Activated T-cell treated with anti-CD3 and anti-CD28 coated beads, Interleukin-2, amount 50 U/mL, for 4 hours (primary cell): ENCODE results near the gene RAD51AP1. TPM values are rescaled to one million over a fixed set of nuclear protein-coding genes. Genes with fewer than 3 reads are reported as not detected.

ENCODE experiments used
- ATAC-seq, 2 donors: fragments of 200-7000 bp; cut with Tn5 transposase; one replicate each; pipeline ENCODE4 v1.10.0; 2021
- DNase-seq: peaks from one replicate; pipeline ENCODE4 v3.0.0-alpha.2; 2020
- H3K27me3 Mint-ChIP-seq: one replicate; pipeline ENCODE4 v1.8.0; 2021; ENCODE audit warnings: low read depth, mixed read lengths
- H3K36me3 Mint-ChIP-seq: one replicate; pipeline ENCODE4 v1.8.0; 2022; ENCODE audit warnings: mixed read lengths; ENCODE audit not compliant: insufficient read depth
- H3K4me1 Mint-ChIP-seq: one replicate; pipeline ENCODE4 v1.8.0; 2021; ENCODE audit warnings: low read depth, mixed read lengths
- H3K4me3 Mint-ChIP-seq: one replicate; pipeline ENCODE4 v1.8.0; 2021; ENCODE audit warnings: mild to moderate bottlenecking, moderate library complexity, mixed read lengths
- H3K9me3 Mint-ChIP-seq: one replicate; pipeline ENCODE4 v1.8.0; 2021; ENCODE audit warnings: mixed read lengths
- total RNA-seq, 3 donors: library from RNA; stranded (reverse); gene quantifications; one replicate each; pipeline ENCODE4 v1.2.1, GENCODE V29; 2021

Gene RAD51AP1
- total RNA-seq, 3 donors from 2014 or later: 13.2 to 18.3 (median 14.2) TPM

DNA sequence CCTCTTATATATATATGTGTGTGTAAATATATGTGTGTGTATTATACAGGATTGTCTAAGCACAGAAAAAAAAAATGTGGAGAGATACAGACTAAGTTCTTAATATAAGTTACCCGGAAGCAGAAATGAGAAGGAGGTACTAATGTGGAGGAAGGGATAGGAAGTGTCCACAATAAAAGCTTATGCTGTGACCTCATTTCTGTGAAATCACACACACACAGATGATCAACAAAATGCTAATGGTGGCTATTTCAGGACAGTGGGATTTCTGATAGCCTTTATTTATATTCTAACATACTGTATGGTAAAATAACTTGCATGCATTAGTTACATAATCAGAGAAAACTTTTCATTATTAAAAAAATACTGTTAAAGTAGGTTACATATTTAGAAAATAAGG, 8.5 kb upstream of the RAD51AP1 start:
- Mint-ChIP-seq H3K36me3 (peaks cover 9% of the 10 kb centered on the region), H3K4me1 (peaks cover 6% of the 10 kb centered on the region), H3K9me3 (no peaks in the 10 kb centered on the region), H3K27me3 (no peaks in the 10 kb centered on the region), H3K4me3 (no peak overlapping the region)
- DNase-seq: no peak
- ATAC-seq: no peak

DNA sequence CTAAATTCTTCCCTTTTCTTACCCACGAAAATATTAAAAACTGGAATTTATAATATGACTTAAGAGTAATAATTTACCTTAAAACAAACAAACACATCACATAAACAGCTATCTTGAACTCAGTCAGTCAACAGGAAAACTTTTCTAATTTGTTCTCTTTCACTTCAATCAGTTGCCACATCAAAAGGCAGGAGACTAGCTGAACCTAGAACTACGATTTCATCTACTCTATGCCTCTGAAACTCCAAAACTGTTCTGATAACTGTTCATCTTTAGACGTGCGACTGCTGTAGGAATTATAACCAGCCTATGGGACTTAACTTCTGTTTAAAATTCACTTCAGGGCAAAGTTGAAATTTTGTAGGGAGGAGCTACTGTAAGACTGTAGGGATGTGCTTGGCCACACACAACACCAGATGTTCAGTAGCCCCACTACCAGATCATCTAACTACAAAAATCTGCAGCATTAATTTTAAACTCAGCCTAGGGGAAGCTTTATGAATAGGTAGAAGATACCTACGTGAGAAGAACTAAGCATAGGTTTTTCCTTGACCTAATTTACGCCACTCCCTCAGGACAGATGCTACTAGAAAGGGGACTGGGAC, 7.6 kb upstream of the RAD51AP1 start:
- ATAC-seq (no peak), DNase-seq (no peak)
- no peaks in the 10 kb centered on the region for H3K9me3 Mint-ChIP-seq
- peak overlapping the region; percentile 24 for H3K4me3 Mint-ChIP-seq
- H3K36me3 Mint-ChIP-seq: peaks cover 7% of the 10 kb centered on the region
- H3K27me3 Mint-ChIP-seq: no peaks in the 10 kb centered on the region
- H3K4me1 Mint-ChIP-seq: peaks cover 6% of the 10 kb centered on the region

DNA sequence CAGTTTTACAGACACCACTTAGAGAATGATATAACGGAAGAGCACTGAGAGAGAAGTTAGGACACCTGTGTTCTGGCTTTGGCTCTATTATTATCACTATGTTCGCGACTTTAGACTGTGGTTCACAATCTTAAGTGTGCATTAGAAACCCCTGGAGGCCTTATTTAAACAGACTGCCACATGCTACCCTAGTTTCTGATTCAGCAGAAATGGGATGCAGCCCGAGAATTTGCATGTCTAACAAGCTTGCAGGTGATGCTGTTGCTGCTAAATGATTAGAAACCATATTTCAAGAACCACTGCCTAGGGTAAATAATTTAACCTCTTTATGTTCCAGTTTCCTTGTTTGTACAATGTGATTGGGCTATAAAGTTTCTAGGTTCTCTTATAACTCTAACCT, 3.6 kb upstream of the RAD51AP1 start:
- Mint-ChIP-seq H3K4me1 (peaks cover 35% of the 10 kb centered on the region), H3K36me3 (peaks cover under 1% of the 10 kb centered on the region), H3K27me3 (no peaks in the 10 kb centered on the region), H3K4me3 (no peak overlapping the region), H3K9me3 (no peaks in the 10 kb centered on the region)
- no peak for ATAC-seq
- no peak for DNase-seq

DNA sequence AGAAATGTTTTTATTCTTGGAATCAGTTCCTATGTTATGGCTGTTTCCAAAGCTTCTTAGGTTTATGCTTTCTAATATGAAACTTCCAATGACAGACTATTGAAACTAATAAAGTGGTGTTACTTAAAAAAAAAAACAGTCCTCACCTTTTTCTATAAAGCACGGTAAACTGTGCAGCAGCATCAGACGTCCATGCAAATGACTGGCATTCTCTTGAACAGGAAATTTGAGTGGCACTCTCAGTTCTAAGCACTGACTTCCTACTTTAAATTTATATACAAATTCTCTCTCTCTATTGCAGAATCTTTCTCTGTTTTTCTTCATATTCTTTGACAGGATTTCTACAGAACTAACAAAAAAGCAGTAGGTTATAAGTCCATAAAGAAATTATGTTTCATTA, 2.8 kb upstream of the RAD51AP1 start:
- no peaks in the 10 kb centered on the region for H3K27me3 Mint-ChIP-seq
- ATAC-seq (no peak), DNase-seq (no peak)
- no peak overlapping the region for H3K4me3 Mint-ChIP-seq
- H3K4me1 Mint-ChIP-seq: peaks cover 31% of the 10 kb centered on the region
- H3K36me3 Mint-ChIP-seq: no peaks in the 10 kb centered on the region
- H3K9me3 Mint-ChIP-seq: no peaks in the 10 kb centered on the region

DNA sequence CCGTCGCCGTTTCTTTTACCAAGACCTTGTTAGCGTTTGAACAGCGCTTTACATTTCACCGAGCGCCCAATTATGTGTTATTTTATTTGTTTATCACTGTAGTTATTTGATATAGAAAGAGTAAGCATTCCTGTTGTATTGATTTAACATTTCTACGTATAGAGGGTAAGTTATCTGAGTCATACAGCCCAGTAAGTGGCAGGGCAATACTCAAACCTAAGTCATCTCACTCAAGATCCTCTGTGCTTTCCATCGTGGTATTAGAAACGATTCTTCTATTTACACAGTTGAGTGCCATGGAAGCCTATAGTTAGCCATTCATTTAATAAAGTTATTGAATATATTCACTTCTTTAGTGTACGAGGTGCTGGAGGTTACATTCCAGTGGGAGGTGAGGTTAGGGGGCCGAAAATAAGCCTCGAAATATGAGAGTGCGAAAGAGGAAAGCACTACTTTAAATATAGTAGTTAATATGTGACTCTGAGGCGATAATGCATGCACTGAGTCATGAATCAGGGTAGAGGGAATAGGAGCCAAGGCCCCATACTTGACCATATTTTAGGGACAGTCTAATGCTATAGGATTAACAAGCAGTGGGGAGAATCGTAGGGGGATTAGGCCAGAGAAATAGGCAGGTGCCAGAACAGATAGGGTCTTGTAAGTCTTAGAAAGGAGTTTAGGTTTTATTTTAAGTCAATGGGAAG, 629 bp downstream of the RAD51AP1 start:
- DNase-seq (no peak), ATAC-seq (no peak)
- Mint-ChIP-seq H3K4me1 (peaks cover 31% of the 10 kb centered on the region), H3K36me3 (no peaks in the 10 kb centered on the region), H3K27me3 (no peaks in the 10 kb centered on the region), H3K9me3 (no peaks in the 10 kb centered on the region), H3K4me3 (peak overlapping the region; percentile 95)

DNA sequence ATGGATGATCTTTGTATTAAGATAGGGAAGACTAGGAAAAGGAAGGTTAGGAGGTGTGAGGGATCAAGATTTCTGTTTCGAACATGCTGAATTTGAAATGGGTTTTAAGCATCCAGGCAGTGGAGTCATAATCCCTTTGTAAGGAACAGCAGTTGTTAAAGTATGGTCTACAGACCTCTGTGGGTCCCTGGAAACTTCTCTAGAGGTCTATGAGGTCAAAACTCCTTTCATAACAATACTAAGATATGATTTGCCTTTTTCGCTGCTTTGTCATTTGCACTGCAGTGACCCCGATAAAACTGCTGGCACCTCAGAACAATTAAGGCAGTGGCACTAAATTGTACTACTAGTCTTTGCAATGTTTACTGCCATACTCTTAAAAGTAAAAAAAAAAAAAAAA, 1.5 kb downstream of the RAD51AP1 start:
- no peak for ATAC-seq
- no peaks in the 10 kb centered on the region for H3K9me3 Mint-ChIP-seq

DNA sequence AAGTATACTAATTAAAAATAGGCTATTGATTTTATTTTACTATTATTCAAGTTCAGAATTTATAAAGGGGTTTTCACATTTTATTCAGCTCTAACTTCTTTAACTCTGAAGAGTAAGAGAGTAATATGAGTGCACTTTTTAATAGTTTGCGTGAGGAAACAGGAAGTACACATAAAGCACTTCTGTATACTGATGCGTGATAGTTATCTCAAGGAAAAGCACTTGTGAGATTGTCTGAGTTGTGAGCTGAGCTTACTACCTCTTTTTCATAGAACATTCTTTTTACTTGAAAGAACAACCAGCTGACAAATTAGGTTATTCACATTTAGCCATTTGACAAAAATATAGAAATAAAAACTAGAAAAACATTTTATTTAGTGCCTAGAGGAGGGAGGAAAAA, 1.9 kb downstream of the RAD51AP1 start:
- Mint-ChIP-seq H3K4me3 (no peak overlapping the region), H3K36me3 (peaks cover 4% of the 10 kb centered on the region), H3K27me3 (no peaks in the 10 kb centered on the region), H3K9me3 (no peaks in the 10 kb centered on the region), H3K4me1 (peaks cover 31% of the 10 kb centered on the region)
- no peak for ATAC-seq
- no peak for DNase-seq

More for the DNA sequence above, 1.5 kb downstream of the RAD51AP1 start:
- H3K36me3 Mint-ChIP-seq: peaks cover 4% of the 10 kb centered on the region
- peak overlapping the region; percentile 95 for H3K4me3 Mint-ChIP-seq
- no peak for DNase-seq
- H3K27me3 Mint-ChIP-seq: no peaks in the 10 kb centered on the region
- H3K4me1 Mint-ChIP-seq: peaks cover 31% of the 10 kb centered on the region

DNA sequence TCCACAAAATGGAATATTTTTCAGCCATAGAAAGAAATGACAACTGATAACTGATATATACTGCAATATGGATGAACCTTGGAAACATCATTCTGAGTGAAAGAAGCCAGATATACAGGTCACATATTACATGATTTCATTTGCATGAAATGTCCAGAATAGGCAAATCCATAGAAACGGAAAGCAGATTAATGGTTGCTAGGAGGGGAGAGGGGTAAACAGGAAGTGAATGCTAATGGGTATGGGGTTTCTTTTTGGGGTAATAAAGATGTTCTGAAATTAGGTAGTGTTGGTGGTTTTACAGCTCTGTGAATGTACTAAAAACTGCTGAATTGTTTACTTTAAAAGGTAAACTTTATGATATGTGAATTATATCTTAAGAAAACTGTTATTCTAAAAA, 6.5 kb downstream of the RAD51AP1 start:
- peaks cover 7% of the 10 kb centered on the region for H3K36me3 Mint-ChIP-seq
- H3K27me3 Mint-ChIP-seq: no peaks in the 10 kb centered on the region
- no peaks in the 10 kb centered on the region for H3K4me1 Mint-ChIP-seq
- no peak for DNase-seq
- no peaks in the 10 kb centered on the region for H3K9me3 Mint-ChIP-seq
- no peak overlapping the region for H3K4me3 Mint-ChIP-seq
- ATAC-seq: no peak

DNA sequence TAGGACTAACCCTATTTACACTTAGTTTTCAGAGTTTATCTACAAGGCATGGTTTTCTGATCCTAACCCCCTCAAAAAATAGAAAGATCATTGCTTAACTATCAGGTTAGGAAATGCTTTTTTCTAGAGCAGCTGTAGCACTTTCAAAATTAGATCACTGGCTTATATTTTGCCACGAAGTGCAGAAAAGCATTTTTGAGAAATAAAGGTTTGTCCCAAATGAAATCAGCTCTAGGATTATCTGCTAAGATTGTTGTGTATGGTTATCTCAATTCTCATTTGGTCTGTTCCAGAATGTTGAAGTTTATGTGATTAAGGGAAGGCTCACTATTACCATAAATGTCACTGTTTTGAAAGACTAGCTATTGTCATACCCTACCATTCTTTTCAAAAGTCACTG, 13.5 kb downstream of the RAD51AP1 start:
- Mint-ChIP-seq H3K27me3 (no peaks in the 10 kb centered on the region), H3K4me3 (no peak overlapping the region), H3K36me3 (peaks cover 5% of the 10 kb centered on the region), H3K4me1 (no peaks in the 10 kb centered on the region), H3K9me3 (no peaks in the 10 kb centered on the region)
- ATAC-seq: no peak
- no peak for DNase-seq

DNA sequence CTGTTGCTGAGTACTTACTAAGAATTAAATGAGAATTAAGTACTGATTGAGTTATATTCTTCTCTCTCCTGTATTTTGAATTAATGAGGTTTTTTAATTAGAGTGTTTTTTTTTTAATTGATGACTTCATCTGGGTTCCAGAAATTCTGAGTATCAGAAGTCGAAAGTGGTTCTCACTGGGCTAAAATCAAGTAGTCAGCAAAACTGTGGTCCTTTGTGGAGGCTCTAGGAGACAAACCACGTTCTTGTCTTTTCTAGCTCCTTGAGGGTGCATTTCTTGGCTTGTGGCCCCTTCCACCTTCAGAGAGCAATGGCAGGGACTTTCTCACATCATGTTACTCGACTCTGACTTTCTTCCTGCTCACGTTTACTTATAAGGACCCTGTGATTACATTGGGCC, 15.3 kb downstream of the RAD51AP1 start:
- DNase-seq (no peak), ATAC-seq (no peak)
- H3K4me3 Mint-ChIP-seq: no peak overlapping the region
- H3K4me1 Mint-ChIP-seq: no peaks in the 10 kb centered on the region
- H3K9me3 Mint-ChIP-seq: no peaks in the 10 kb centered on the region
- H3K27me3 Mint-ChIP-seq: no peaks in the 10 kb centered on the region
- H3K36me3 Mint-ChIP-seq: peaks cover 5% of the 10 kb centered on the region

DNA sequence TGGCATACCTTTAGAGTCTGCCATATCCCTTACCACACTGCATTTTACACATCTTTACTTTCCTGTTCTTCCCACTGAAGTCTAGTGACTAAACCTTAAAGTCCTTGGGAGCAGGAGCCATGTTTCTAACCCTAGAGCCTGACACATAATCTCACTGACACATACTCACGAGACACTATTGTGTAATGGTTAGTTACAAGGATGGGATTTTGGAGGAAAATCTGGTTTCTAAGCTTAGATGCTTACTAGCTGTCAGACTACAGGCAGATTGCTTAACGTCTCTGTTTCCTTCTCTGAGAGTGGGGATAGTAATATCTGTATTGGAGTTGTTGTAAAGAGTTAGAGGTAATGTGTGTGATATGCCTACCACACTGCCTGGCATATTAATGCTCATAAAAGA, 17.1 kb downstream of the RAD51AP1 start:
- DNase-seq (no peak), ATAC-seq (no peak)
- Mint-ChIP-seq H3K4me1 (no peaks in the 10 kb centered on the region), H3K4me3 (no peak overlapping the region), H3K27me3 (no peaks in the 10 kb centered on the region), H3K36me3 (peaks cover 1% of the 10 kb centered on the region), H3K9me3 (no peaks in the 10 kb centered on the region)

DNA sequence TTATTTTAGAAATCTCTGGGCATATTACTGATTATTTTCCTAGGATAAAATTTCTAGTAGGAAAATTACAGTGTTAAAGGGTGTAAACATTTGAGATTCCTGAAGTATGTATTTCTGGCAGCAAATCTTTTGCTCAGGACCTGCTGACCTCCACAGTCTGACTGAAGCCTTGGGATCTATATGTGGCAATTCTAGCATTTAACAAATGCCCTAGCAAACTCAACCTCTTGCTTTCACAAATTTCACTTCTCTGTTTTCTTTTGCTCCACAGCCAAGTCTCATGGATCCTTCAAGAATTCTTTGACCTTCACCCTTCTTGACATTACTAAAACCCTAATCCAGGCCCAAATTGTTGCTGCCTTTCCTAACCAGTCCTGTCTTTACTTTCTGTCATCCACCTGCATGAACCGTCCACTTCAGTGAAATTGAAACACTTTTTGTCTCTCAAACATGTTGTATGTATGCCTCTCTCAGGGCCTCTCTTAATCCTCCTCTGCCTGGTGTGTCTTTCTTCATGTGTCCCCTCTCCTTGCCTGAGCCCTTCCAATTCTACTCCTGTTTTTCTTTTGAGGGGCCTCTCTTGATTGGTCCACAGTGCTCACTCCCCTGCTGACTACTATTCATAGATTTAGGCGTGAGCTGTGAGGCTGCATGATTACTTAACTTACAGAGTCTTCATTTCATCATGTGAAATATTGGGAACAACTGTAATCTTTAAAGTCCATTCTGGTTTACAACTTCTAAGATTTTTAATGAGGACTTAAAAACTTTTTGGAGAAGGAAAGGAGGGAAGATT, 18.2 kb downstream of the RAD51AP1 start:
- Mint-ChIP-seq H3K4me1 (no peaks in the 10 kb centered on the region), H3K4me3 (no peak overlapping the region), H3K36me3 (peaks cover 1% of the 10 kb centered on the region), H3K27me3 (no peaks in the 10 kb centered on the region), H3K9me3 (no peaks in the 10 kb centered on the region)
- ATAC-seq: no peak
- no peak for DNase-seq

DNA sequence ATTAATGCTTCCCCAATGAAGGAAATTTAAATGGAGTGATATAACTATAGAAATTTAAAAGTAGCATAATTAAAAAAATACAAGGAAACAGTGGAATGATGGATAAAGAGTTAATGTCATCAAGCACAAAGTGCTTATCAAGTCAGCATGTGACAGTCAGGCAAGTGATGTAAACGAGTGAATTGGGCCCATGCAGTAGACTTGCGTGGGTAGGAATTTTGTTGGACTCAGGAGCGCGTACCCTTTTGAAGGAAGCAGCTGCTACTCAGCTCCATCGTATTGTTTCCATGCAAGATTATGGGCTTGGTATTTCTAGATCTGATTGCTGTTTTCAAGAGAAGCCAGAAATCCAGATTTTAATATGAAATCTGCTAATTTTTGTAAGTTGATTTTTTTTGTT, 18.9 kb downstream of the RAD51AP1 start:
- Mint-ChIP-seq H3K4me3 (no peak overlapping the region), H3K27me3 (no peaks in the 10 kb centered on the region), H3K36me3 (peaks cover 1% of the 10 kb centered on the region), H3K9me3 (no peaks in the 10 kb centered on the region), H3K4me1 (peaks cover 5% of the 10 kb centered on the region)
- ATAC-seq (no peak), DNase-seq (no peak)

DNA sequence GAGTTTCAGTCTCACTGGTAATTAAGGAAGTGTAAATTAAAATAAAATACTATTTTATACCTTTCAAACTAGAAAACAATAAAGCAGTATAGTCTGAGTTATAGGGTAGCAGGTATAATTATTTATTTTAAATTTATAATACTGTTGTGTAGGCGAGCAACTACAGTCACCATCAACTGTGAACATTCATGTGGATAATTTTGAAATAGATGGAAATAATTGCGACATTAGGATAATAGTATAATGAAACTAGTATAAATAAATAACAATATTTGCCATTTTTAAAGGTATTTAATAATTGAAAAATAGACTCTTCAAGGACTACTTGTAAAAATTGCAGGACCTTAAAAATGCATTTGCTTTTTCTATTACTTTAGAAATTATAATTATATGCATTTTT, 19.5 kb downstream of the RAD51AP1 start:
- no peak overlapping the region for H3K4me3 Mint-ChIP-seq
- H3K9me3 Mint-ChIP-seq: no peaks in the 10 kb centered on the region
- peaks cover 5% of the 10 kb centered on the region for H3K4me1 Mint-ChIP-seq
- ATAC-seq (no peak), DNase-seq (no peak)
- H3K36me3 Mint-ChIP-seq: peaks cover 1% of the 10 kb centered on the region
- H3K27me3 Mint-ChIP-seq: peaks cover 2% of the 10 kb centered on the region
